LNCaP clone FGC (cell line): ENCODE measurements around the gene RITA1.

ENCODE experiments used
- DNase-seq: peaks from one replicate; pipeline ENCODE4 v3.0.0-alpha.2; 2011; ENCODE audit warnings: low read depth
- H3K4me3 ChIP-seq: 2 replicates; pipeline ENCODE4 v1.5.1; 2011; ENCODE audit warnings: mild to moderate bottlenecking, low read depth, low read length, control low read depth
- CTCF ChIP-seq: IDR thresholded peaks from 2 replicates; pipeline ENCODE4 v1.5.1; 2012; ENCODE audit warnings: mild to moderate bottlenecking; ENCODE audit not compliant: control insufficient read depth, insufficient read depth; ENCODE audit errors: extremely low read depth

RITA1 gene

GRCh38 chr12:113232089-113232839, 46.7 kb downstream of the RITA1 start:
- H3K4me3 ChIP-seq: no peak overlapping the region
- no peak for DNase-seq
- TF ChIP-seq CTCF: no peak

GRCh38 chr12:113232840-113233585, 47.5 kb downstream of the RITA1 start:
- no peak overlapping the region for H3K4me3 ChIP-seq
- TF ChIP-seq CTCF: no peak
- no peak for DNase-seq

- no peak for DNase-seq
- H3K4me3 ChIP-seq: no peak overlapping the region
- no peak for TF ChIP-seq CTCF
These were observed 48.4 kb downstream of the RITA1 start for GRCh38 chr12:113233967-113234366.

- no peak for DNase-seq
- no peak overlapping the region for H3K4me3 ChIP-seq
- no peak for TF ChIP-seq CTCF
These were observed 49.0 kb downstream of the RITA1 start for GRCh38 chr12:113234483-113234882.

GRCh38 chr12:113235976-113236375, 50.5 kb downstream of the RITA1 start:
- no peak overlapping the region for H3K4me3 ChIP-seq
- DNase-seq: no peak
- no peak for TF ChIP-seq CTCF

- TF ChIP-seq CTCF: no peak
- DNase-seq: no peak
- no peak overlapping the region for H3K4me3 ChIP-seq
These were observed 51.2 kb downstream of the RITA1 start for GRCh38 chr12:113236539-113237399.
